Epithelial cell of proximal tubule (primary cell): ENCODE results near the gene ZNF17. TPM values are rescaled to one million over a fixed set of nuclear protein-coding genes. Genes with fewer than 3 reads are reported as not detected.

ENCODE experiments used
- DNase-seq: peaks from one replicate; pipeline ENCODE4 v3.0.0-alpha.2; 2011; ENCODE audit warnings: low read depth
- H3K4me3 ChIP-seq: 2 replicates; pipeline ENCODE4 v1.5.1; 2011; ENCODE audit warnings: low read depth, mild to moderate bottlenecking, low read length
- CTCF ChIP-seq: conservative IDR thresholded peaks from 2 replicates; pipeline ENCODE4 v1.5.1; 2012; ENCODE audit warnings: low read depth, mild to moderate bottlenecking, low read length
- total RNA-seq: library from RNA; depleted of rRNA; stranded (reverse); fragments of >200 nt; gene quantifications from 2 replicates; pipeline ENCODE4 v1.2.3, GENCODE V29; 2015

ZNF17 gene
- total RNA-seq, 1 donor from 2014 or later: 2.5 TPM

GRCh38 chr19:57376151-57376550, 34.8 kb upstream of the ZNF17 start:
- no peak for TF ChIP-seq CTCF
- no peak for DNase-seq
- no peak overlapping the region for H3K4me3 ChIP-seq

- no peak for DNase-seq
- no peak overlapping the region for H3K4me3 ChIP-seq
- no peak for TF ChIP-seq CTCF
Measured at GRCh38 chr19:57377498-57378146, 33.3 kb upstream of the ZNF17 start.

- no peak overlapping the region for H3K4me3 ChIP-seq
- TF ChIP-seq CTCF: no peak
- DNase-seq: no peak
Measured at GRCh38 chr19:57380923-57381322, 30.0 kb upstream of the ZNF17 start.

- no peak overlapping the region for H3K4me3 ChIP-seq
- DNase-seq: no peak
- no peak for TF ChIP-seq CTCF
Measured at GRCh38 chr19:57382806-57383488, 28.0 kb upstream of the ZNF17 start.

GRCh38 chr19:57389194-57389729, 21.7 kb upstream of the ZNF17 start:
- DNase-seq: no peak
- peak overlapping the region; percentile 90 for H3K4me3 ChIP-seq
- TF ChIP-seq CTCF: no peak

DNA sequence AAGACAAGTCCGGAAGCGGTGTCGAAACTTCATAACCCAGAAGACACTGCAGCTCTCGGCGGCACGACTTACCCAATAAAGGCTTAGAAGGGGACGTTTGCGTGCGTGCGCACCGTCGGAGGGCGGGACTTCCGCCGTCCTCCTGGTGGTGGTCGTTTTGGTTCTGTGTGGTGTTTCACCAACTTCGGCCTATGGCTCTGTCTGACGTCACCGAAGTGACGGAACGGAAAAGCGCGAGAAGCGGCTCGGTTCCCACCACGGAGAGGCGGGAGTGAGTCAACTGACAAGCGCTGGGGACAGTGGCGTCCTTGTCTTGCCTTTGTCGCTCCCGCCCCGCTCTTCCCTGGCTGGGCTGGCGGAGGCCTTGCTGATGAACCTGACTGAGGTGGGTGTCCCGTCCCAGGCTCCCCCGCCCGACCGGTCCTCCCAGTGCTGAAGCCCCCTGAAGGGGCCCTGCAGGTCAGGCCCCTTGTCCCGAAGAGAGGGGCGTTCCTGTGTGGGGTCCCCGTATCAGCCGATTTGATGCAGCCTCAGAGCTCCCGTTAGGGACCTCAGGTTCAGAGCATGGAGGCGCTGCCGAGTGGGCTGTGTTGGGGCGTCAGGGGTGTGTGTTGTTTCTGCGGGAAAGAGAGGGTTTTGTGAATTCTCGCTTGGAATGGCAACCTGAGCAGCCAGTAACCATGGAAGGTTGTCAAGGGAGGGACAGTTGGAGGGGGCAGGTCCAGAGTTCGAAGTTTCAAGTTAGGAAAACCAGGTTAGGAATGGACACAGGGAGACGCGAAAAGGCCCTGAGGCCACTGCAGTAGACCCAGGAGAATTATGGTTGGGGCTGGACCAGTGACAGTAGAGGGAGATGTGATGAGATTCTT, 21.0 kb upstream of the ZNF17 start, which contains the start of gene ZNF548:
Gene ZNF548 (plus strand): TSS at position 125 of the 869 bp plus-strand sequence. CDS start 246 bp downstream, at position 371.
- peak; percentile 91 for DNase-seq
- peak; percentile 16 for TF ChIP-seq CTCF

More for the DNA sequence above, 21.0 kb upstream of the ZNF17 start, which contains the start of gene ZNF548:
- H3K4me3 ChIP-seq: peak within 1 kb of the TSS; percentile 90
